HT-29 (cell line): Measurements from ENCODE around the gene NPAS1. TPM values are rescaled to one million over a fixed set of nuclear protein-coding genes. Genes with fewer than 3 reads are reported as not detected.
"Not testable (repeated sequence)": the region's sequence is repeated elsewhere in the genome, so short reads cannot be mapped to it uniquely, and the experiment has no call there.

ENCODE experiments used
- DNase-seq: peaks from one replicate; pipeline ENCODE4 v3.0.0-alpha.2; 2015; ENCODE audit warnings: low spot score
- total RNA-seq: library from RNA; depleted of rRNA; stranded (reverse); fragments of >200 nt; shearing (Covaris generic); gene quantifications from 2 replicates; pipeline ENCODE4 v1.2.3, GENCODE V29; 2014; rRNA removed

Gene NPAS1
- total RNA-seq, 1 experiment from 2014 or later, result not detected

- DNase-seq, result no peak
These were observed 55.7 kb downstream of the NPAS1 start for GRCh38 chr19:47075179-47075810.

DNA sequence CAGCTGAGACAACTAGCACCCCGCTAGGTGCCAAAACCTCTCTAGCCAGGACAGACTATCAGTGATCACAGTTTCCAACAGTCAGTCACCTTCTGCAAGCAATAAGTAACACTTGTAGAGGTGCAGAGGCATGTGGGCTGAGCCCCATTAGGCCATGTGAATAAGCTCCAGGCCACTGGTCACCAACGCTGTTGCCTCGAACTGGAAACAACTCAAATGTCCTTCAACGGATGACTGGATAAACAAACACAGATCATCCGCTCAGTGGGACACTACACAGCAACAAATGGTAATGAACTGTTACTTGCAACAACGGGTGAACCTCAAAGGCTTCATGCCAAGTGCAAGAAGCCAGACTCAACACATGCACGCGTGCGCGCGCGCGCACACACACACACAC is 56.3 kb downstream of the NPAS1 start:
- no peak for DNase-seq

DNA sequence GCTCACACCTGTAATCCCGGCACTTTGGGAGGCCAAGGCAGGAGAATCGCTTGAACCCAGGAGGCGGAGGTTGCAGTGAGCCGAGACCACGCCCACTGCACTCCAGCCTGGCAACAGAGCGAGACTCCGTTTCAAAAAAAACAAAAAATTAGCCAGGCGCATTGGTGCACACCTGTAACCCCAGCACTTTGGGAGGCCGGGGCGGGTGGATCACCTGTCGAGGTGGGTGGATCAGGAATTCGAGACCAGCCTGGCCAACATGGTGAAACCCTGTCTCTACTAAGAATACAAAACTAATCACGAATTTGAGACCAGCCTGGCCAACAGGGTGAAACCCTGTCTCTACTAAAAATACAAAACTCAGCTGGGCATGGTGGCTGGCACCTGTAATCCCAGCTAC is 58.7 kb downstream of the NPAS1 start:
- not testable (repeated sequence) for DNase-seq

GRCh38 chr19:47081095-47081494 is 61.5 kb downstream of the NPAS1 start:
- DNase-seq, result no peak

GRCh38 chr19:47082493-47082892 is 62.9 kb downstream of the NPAS1 start:
- DNase-seq, result no peak

- no peak for DNase-seq
These were observed 65.3 kb downstream of the NPAS1 start for GRCh38 chr19:47084879-47085439.

GRCh38 chr19:47086280-47086679 is 66.6 kb downstream of the NPAS1 start:
- DNase-seq, result no peak

DNA sequence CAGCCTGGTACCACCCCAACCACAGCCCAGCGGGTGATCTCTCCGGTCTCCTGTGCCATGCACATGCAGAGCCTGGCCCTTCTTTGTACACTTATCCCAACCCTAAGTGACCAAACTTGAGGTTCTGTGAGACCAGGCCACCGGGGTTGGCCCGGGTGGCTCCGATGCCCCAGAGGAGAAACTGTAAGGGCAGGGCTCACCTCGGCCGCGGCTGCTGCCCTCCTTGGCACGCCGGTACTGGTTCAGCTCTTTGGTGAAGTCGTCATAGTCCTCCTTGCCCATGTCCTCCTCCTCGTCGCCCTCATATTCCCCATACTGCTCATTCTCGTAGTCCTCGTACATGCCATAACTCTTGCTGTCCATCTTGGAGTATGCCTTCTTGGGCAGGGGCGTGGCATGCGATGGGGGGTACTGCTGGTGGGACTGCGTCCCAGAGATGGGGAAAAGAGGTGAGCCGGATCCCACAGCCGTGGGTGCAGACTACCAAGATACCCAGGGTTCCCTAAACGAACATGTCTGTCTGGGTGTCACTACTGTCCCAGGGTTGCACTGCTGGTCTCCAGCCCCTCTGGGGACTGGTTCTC is 70.2 kb downstream of the NPAS1 start:
- no peak for DNase-seq

DNA sequence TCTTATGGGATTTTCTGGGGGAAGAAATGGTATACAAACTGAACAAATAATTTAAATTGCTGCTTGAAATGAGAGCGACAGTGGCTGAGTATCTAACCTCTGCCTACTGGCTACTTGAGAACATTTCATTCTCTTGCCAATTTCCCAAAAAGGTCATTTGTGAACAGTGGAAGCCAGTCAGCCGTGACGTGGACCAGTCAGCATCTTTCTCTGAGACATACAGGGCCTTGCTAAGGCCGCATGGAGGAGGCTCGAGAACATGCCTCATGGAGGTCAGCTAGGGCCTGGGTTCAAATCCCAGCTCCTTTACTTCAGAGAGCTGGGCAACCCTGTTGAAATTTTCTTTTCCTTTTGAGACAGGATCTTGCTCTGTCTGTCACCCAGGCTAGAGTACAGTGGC is 73.6 kb downstream of the NPAS1 start:
- no peak for DNase-seq

DNA sequence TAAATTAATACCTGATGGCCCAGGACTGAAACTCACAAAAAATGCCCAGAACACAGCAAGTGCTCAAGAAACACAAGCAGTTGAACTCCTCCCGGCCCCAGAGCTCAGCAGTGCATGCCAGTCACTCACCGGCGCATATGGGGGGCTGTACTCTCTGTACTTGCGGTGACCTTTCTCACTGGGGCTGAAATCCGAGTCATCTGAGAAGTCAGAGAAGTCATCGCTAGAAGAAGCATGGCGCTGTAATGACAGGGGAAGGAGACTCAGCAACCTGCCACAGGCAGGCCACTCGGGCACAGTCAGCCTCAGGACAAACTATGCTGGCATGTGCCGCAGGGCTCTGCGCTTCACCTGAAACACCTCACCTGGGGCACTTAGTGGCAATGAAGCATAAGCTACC is 74.2 kb downstream of the NPAS1 start:
- no peak for DNase-seq

GRCh38 chr19:47094557-47095475 is 75.2 kb downstream of the NPAS1 start:
- peak; percentile 84 for DNase-seq

Other genes starting within 250 kb of the NPAS1 start
- gene SLC1A5, start 231.2 kb upstream of the NPAS1 start, total RNA-seq, result 772 and 790 TPM in 2 replicates
- 527 and 544 TPM in 2 replicates for gene AP2S1, start 169.0 kb upstream of the NPAS1 start, total RNA-seq
- gene ARHGAP35, start 158.8 kb upstream of the NPAS1 start, total RNA-seq, result 53.6 and 63.9 TPM in 2 replicates
- 261 and 277 TPM in 2 replicates for gene TMEM160, start 28.8 kb downstream of the NPAS1 start, total RNA-seq
- gene ZC3H4, start 93.9 kb downstream of the NPAS1 start, total RNA-seq, result 27.5 and 36.7 TPM in 2 replicates
- gene SAE1, start 111.0 kb downstream of the NPAS1 start, total RNA-seq, result 220 and 231 TPM in 2 replicates
- 51.0 and 56.4 TPM in 2 replicates for gene BBC3, start 211.4 kb downstream of the NPAS1 start, total RNA-seq
- 19.8 and 34.8 TPM in 2 replicates for gene CCDC9, start 236.7 kb downstream of the NPAS1 start, total RNA-seq